K562 (cell line): Measurements from ENCODE around the gene DYRK4. TPM values are rescaled to one million over a fixed set of nuclear protein-coding genes. Genes with fewer than 3 reads are reported as not detected.
A peak's percentile ranks its signal among the peaks of the same experiment; 100 is the strongest.

Experiments
- HOMEZ ChIP-seq: fragments of 250-450 bp; sonication (Bioruptor Pico); IDR thresholded peaks from 2 replicates; pipeline ENCODE4 v1.4.0; 2020; ENCODE audit warnings: mild to moderate bottlenecking, moderate library complexity
- POLR2G ChIP-seq: fragments of 200-400 bp; formaldehyde crosslinking; IDR thresholded peaks from 2 replicates; pipeline ENCODE4 v1.6.1; 2017; ENCODE audit warnings: low read depth, mild to moderate bottlenecking, antibody characterized with exemption, low read length, moderate library complexity
- RAD21 ChIP-seq, 2 experiments: fragments of 250-450 bp in 1 of 2; fragments of 450-650 bp in 1 of 2; sonication (Bioruptor Pico) in 1 of 2; formaldehyde crosslinking in 1 of 2; IDR thresholded peaks in 1 of 2; conservative IDR thresholded peaks in 1 of 2; 2 replicates each; pipeline versions ENCODE4 v1.4.0 to v1.8.0; 2020 to 2022; ENCODE audit warnings: mild to moderate bottlenecking in 2 of 2, moderate library complexity in 1 of 2
- ZMIZ1 ChIP-seq, 2 experiments: fragments of 150-350 bp in 1 of 2; IDR thresholded peaks; 2 replicates each; pipeline ENCODE4 v1.6.1; 2012 to 2016; ENCODE audit warnings: low read depth in 2 of 2, low read length in 2 of 2, mild to moderate bottlenecking in 1 of 2, moderate library complexity in 1 of 2
- ZNF253 ChIP-seq: fragments of 250-450 bp; sonication (Bioruptor Pico); conservative IDR thresholded peaks from 2 replicates; pipeline ENCODE4 v1.6.1; 2021; ENCODE audit warnings: mild to moderate bottlenecking
- polyA plus RNA-seq, 8 experiments: library from polyadenylated mRNA; depleted of rRNA in 4 of 8; stranded (reverse) in 5 of 8; unstranded in 3 of 8; fragments of >200 nt; fragmentation: Nextera tagmentation in 2 of 8; fragmentation: Illumina TruSeq in 1 of 8; extraction: Ambion mirVana in 2 of 8; extraction: Trizol in 1 of 8; gene quantifications; 2 replicates each; pipeline versions ENCODE4 v1.2.1 to v1.2.3, GENCODE V29; 2011 to 2014; ENCODE audit warnings: inconsistent platforms in 1 of 8, missing spikeins in 1 of 8
- total RNA-seq, 7 experiments: library from RNA; depleted of rRNA in 6 of 7; stranded (reverse); fragments of >200 nt in 6 of 7; fragmentation: Illumina TruSeq in 2 of 7; extraction: Trizol in 2 of 7; gene quantifications; 2 replicates each; pipeline versions ENCODE4 v1.2.1 to v1.2.3, GENCODE V29; 2011 to 2021; ENCODE audit warnings: low replicate concordance in 1 of 7

Gene DYRK4
- total and polyA plus RNA-seq, 9 of the 15 experiments (the other 6 are each of a cell fraction or from before 2014, with no cell fraction given), result 13.4 to 37.4 (median 22.2) TPM

DNA sequence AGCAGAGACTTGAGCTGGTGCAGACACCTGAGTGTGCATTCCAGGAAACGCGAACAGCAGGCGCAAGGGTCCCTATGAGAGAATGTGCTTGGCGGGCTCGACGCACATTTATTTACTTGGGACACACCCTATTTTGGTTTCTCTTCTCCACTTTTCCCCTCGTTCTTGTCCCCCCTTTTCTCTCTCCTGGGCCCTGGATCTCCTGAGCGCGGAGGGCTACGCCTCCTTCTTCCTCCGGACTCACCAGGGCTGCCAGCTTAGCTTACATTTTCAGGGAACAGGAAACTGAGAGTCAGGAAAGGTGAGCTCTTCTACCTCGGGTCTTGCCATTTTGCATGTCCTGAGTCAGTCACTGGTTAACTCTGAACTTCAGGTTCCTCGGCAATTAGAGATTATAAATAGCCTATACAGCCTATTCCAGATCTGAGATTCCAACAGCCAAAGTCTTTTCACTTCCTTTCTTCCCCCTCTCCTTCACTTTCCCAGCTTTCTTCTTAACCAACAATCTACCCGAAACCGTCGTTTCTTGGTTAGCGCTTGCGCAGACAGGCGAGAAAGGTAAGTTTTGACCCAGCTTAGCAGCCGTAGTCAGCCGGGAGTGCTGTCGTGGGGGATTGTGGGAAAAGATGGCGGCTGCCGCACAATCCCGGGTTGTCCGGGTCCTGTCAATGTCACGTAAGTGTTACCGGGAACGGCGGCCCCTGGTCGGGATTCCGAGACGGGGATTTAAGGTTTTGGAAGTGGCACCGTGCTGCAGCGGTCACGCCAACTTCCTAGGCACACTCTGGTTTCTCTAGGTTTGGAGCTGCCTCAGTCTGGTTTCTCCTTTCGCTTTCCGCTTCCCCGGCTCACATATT lies 86.7 kb downstream of the DYRK4 start, which contains the start of the genes AKAP3 and NDUFA9 (continued):
- TF ChIP-seq ZMIZ1 (IDR thresholded peaks at IDR 0.05; ENCODE audit: low read depth in 2 of 2, low read length in 2 of 2), result 0 out of 4 replicates have a peak, but pooled peaks of 1 of the 2 experiments have one; percentile 19
- TF ChIP-seq HOMEZ (CRISPR knock-in tag), result no peak
- TF ChIP-seq RAD21 (CRISPR knock-in tag; conservative IDR thresholded peaks at IDR 0.05 in 1 of 2, IDR thresholded peaks at IDR 0.05 in 1 of 2), result no peak
- peak; percentile 84 for TF ChIP-seq POLR2G
- TF ChIP-seq ZNF253 (CRISPR knock-in tag), result no peak
